CD4-positive, alpha-beta T cell treated with Interleukin-1 beta for 1 hour (primary cell): ENCODE results near the gene CENPU.

Experiments
- DNase-seq, 2 donors: peaks; one replicate each; pipeline ENCODE4 v3.0.0-alpha.2; 2020 to 2022

The CENPU gene

GRCh38 chr4:184699941-184700340 lies 34.0 kb downstream of the CENPU start:
- DNase-seq: no peak

- DNase-seq: no peak
These were observed 35.9 kb downstream of the CENPU start for GRCh38 chr4:184697956-184698355.

- no peak for DNase-seq
These were observed 38.6 kb downstream of the CENPU start for GRCh38 chr4:184695178-184695896.

GRCh38 chr4:184694412-184694956 lies 39.4 kb downstream of the CENPU start:
- no peak for DNase-seq

GRCh38 chr4:184693056-184693455 lies 40.8 kb downstream of the CENPU start:
- no peak for DNase-seq

- no peak for DNase-seq
These were observed 44.2 kb downstream of the CENPU start for GRCh38 chr4:184689681-184690080.

GRCh38 chr4:184688447-184688846 lies 45.4 kb downstream of the CENPU start:
- no peak for DNase-seq

- no peak for DNase-seq
These were observed 45.9 kb downstream of the CENPU start for GRCh38 chr4:184688005-184688404.

- peak in 1 of 2 donors; percentile 11 for DNase-seq
These were observed 49.3 kb downstream of the CENPU start for GRCh38 chr4:184684491-184685189.

- no peak for DNase-seq
These were observed 52.0 kb downstream of the CENPU start for GRCh38 chr4:184681916-184682315.

GRCh38 chr4:184680698-184681097 lies 53.2 kb downstream of the CENPU start:
- DNase-seq: no peak

GRCh38 chr4:184675821-184676492 lies 57.9 kb downstream of the CENPU start:
- DNase-seq: no peak

- DNase-seq: no peak
These were observed 58.9 kb downstream of the CENPU start for GRCh38 chr4:184675018-184675417.

- no peak for DNase-seq
These were observed 59.9 kb downstream of the CENPU start for GRCh38 chr4:184674011-184674410.

- DNase-seq: no peak
These were observed 61.2 kb downstream of the CENPU start for GRCh38 chr4:184672741-184673140.

- no peak for DNase-seq
These were observed 62.8 kb downstream of the CENPU start for GRCh38 chr4:184671101-184671500.

- no peak for DNase-seq
These were observed 64.6 kb downstream of the CENPU start for GRCh38 chr4:184669251-184669650.

GRCh38 chr4:184668511-184669114 lies 65.3 kb downstream of the CENPU start:
- peak in 1 of 2 donors; percentile 48 for DNase-seq

GRCh38 chr4:184668096-184668495 lies 65.8 kb downstream of the CENPU start:
- DNase-seq: no peak

- no peak for DNase-seq
These were observed 67.2 kb downstream of the CENPU start for GRCh38 chr4:184666670-184667069.

- no peak for DNase-seq
These were observed 69.3 kb downstream of the CENPU start for GRCh38 chr4:184664445-184665210.

- DNase-seq: no peak
These were observed 71.7 kb downstream of the CENPU start for GRCh38 chr4:184662236-184662635.
